ENCODE results near the gene ABR.
"Not testable (repeated sequence)": the region's sequence is repeated elsewhere in the genome, so short reads cannot be mapped to it uniquely, and the experiment has no call there.

ABR gene

GRCh38 chr17:998111-998510 lies 181.7 kb downstream of the ABR start:
- Histone ChIP-seq H3K4me3 (replicated peaks; ENCODE audit: insufficient read depth, low read length) (peak overlapping the region; percentile 91), H3K27ac (replicated peaks) (no peak overlapping the region), H3K27me3 (ENCODE audit: insufficient read depth, poor library complexity, severe bottlenecking) (no peaks in the 10 kb centered on the region)
- DNase-seq (ENCODE audit: low read depth in 1 of 2, low spot score in 1 of 2): no peak
- no peak for TF ChIP-seq POLR2AphosphoS5 (IDR thresholded peaks at IDR 0.05; ENCODE audit: low read depth)
- no peak for TF ChIP-seq CTCF (IDR thresholded peaks at IDR 0.05; ENCODE audit: insufficient read depth, low read length)
- TF ChIP-seq GABPA (IDR thresholded peaks at IDR 0.05; ENCODE audit: low read depth): no peak
- no peak for TF ChIP-seq REST (IDR thresholded peaks at IDR 0.05; ENCODE audit: insufficient replicate concordance, low read depth)
- TF ChIP-seq SPI1 (IDR thresholded peaks at IDR 0.05; ENCODE audit: borderline replicate concordance, low read depth): no peak

- H3K27ac ChIP-seq (replicated peaks): peak within 1 kb of the TSS; percentile 96
- DNase-seq (ENCODE audit: low read depth in 1 of 2, low spot score in 1 of 2): peak; percentile 69 to 84
- TF ChIP-seq POLR2AphosphoS5 (IDR thresholded peaks at IDR 0.05; ENCODE audit: low read depth): peak; percentile 52; the same call in 1 of the 2 replicates
- TF ChIP-seq REST (IDR thresholded peaks at IDR 0.05; ENCODE audit: insufficient replicate concordance, low read depth): peak; percentile 59
- peak; percentile 63; the same call in 1 of the 2 replicates for TF ChIP-seq GABPA (IDR thresholded peaks at IDR 0.05; ENCODE audit: low read depth)
- no peak for TF ChIP-seq SPI1 (IDR thresholded peaks at IDR 0.05; ENCODE audit: borderline replicate concordance, low read depth)
- TF ChIP-seq CTCF (IDR thresholded peaks at IDR 0.05; ENCODE audit: insufficient read depth, low read length): peak; percentile 44
Observed at GRCh38 chr17:996554-997344, 183.0 kb downstream of the ABR start, which contains the start of gene TIMM22. TIMM22 (plus strand) TSS chr17:997129; CDS start chr17:997143, 14 bp downstream.

GRCh38 chr17:995324-995723 lies 184.5 kb downstream of the ABR start:
- not testable (repeated sequence) for H3K27me3 ChIP-seq (ENCODE audit: insufficient read depth, poor library complexity, severe bottlenecking); DNase-seq (ENCODE audit: low read depth in 1 of 2, low spot score in 1 of 2); H3K27ac ChIP-seq (replicated peaks); H3K4me3 ChIP-seq (replicated peaks; ENCODE audit: insufficient read depth, low read length)

More at GRCh38 chr17:996554-997344, 183.0 kb downstream of the ABR start, which contains the start of gene TIMM22:
- Histone ChIP-seq H3K4me3 (replicated peaks; ENCODE audit: insufficient read depth, low read length) (peak within 1 kb of the TSS; percentile 91), H3K27me3 (ENCODE audit: insufficient read depth, poor library complexity, severe bottlenecking) (no peaks in the 10 kb centered on the region)

- no peak for DNase-seq (ENCODE audit: low read depth in 1 of 2, low spot score in 1 of 2)
- H3K27me3 ChIP-seq (ENCODE audit: insufficient read depth, poor library complexity, severe bottlenecking): no peaks in the 10 kb centered on the region
- no peak overlapping the region for H3K4me3 ChIP-seq (replicated peaks; ENCODE audit: insufficient read depth, low read length)
- H3K27ac ChIP-seq (replicated peaks): no peak overlapping the region
- TF ChIP-seq REST (IDR thresholded peaks at IDR 0.05; ENCODE audit: insufficient replicate concordance, low read depth) (no peak), POLR2AphosphoS5 (IDR thresholded peaks at IDR 0.05; ENCODE audit: low read depth) (no peak), SPI1 (IDR thresholded peaks at IDR 0.05; ENCODE audit: borderline replicate concordance, low read depth) (no peak), GABPA (IDR thresholded peaks at IDR 0.05; ENCODE audit: low read depth) (no peak), CTCF (IDR thresholded peaks at IDR 0.05; ENCODE audit: insufficient read depth, low read length) (no peak)
Observed at GRCh38 chr17:992933-993332, 186.8 kb downstream of the ABR start.

Measured in HL-60 (cell line).